GM12878 (cell line): Measurements from ENCODE around the gene COL27A1. TPM values are rescaled to one million over a fixed set of nuclear protein-coding genes. Genes with fewer than 3 reads are reported as not detected.

Experiments used
- ATAC-seq: fragments of 200-7000 bp; cut with Tn5 transposase; 3 replicates; pipeline ENCODE4 v1.9.1; 2020; ENCODE audit warnings: mild to moderate bottlenecking, moderate library complexity
- BruUV-seq: library from RNA; stranded (reverse); fragments of 400-500 nt; replicated peaks from 2 replicates; lab custom pipeline; 2021; lab: Mats Ljungman, UMichigan
- CTCF ChIA-PET: fragments of 300-600 bp; sonication (Branson Sonifier 250); formaldehyde crosslinking; extraction: SDS; loops from one replicate; lab custom pipeline; 2021; ENCODE audit warnings: inconsistent platforms; lab: Yijun Ruan, JAX
- POLR2A ChIA-PET: fragments of 350-600 bp; formaldehyde crosslinking; extraction: SDS; loops from one replicate; lab custom pipeline; 2021; ENCODE audit warnings: inconsistent platforms; lab: Charles Lee
- RAD21 ChIA-PET: fragments of 300-600 bp; sonication (Branson Sonifier 250); formaldehyde crosslinking; loops from one replicate; lab custom pipeline; 2023; ENCODE audit warnings: antibody characterized with exemption; ENCODE audit not compliant: unreplicated experiment; lab: Charles Lee
- SMC1A ChIA-PET: fragments of 300-600 bp; sonication (Branson Sonifier 250); formaldehyde crosslinking; loops from one replicate; lab custom pipeline; 2023; ENCODE audit not compliant: unreplicated experiment, uncharacterized antibody; lab: Charles Lee
- DNase-seq: peaks from one replicate; pipeline ENCODE4 v3.0.0-alpha.2; 2011; ENCODE audit warnings: low read depth, low spot score
- FAIRE-seq: peaks from 3 replicates; lab custom pipeline; 2011; peaks lifted over from hg19 to GRCh38; lab: Jason Lieb, UNC
- H2AFZ ChIP-seq: 2 replicates; pipeline ENCODE4 v1.6.0; 2011; ENCODE audit warnings: low read depth, low read length, control low read depth; ENCODE audit not compliant: control insufficient read depth
- H3K27ac ChIP-seq: 2 replicates; pipeline ENCODE4 v1.5.1; 2011; ENCODE audit warnings: control low read depth; ENCODE audit not compliant: control insufficient read depth, insufficient read depth
- H3K27me3 ChIP-seq, 2 experiments: replicated peaks in 1 of 2; 2 replicates each; pipeline versions ENCODE4 v1.6.0 to v1.6.1; 2011; ENCODE audit warnings: low read length in 1 of 2; ENCODE audit not compliant: control insufficient read depth in 2 of 2, insufficient read depth in 2 of 2
- H3K36me3 ChIP-seq, 2 experiments: 2 replicates each; pipeline ENCODE4 v1.5.1; 2011; ENCODE audit warnings: low read length in 1 of 2; ENCODE audit not compliant: control insufficient read depth in 2 of 2, insufficient read depth in 2 of 2
- H3K4me1 ChIP-seq: 2 replicates; pipeline ENCODE4 v1.6.1; 2011; ENCODE audit warnings: mild to moderate bottlenecking, low read length, moderate library complexity, mixed read lengths; ENCODE audit not compliant: control insufficient read depth, insufficient read depth
- H3K4me2 ChIP-seq: 2 replicates; pipeline ENCODE4 v1.6.0; 2011; ENCODE audit warnings: control low read depth; ENCODE audit not compliant: control insufficient read depth, insufficient read depth
- H3K4me3 ChIP-seq: fragments of 200-600 bp; sonication (generic); 2 replicates; pipeline ENCODE4 v1.5.1; 2016
- H3K79me2 ChIP-seq: 2 replicates; pipeline ENCODE4 v1.6.0; 2011; ENCODE audit warnings: low read length; ENCODE audit not compliant: control insufficient read depth, insufficient read depth
- H3K9ac ChIP-seq: 2 replicates; pipeline ENCODE4 v1.8.0; 2011; ENCODE audit warnings: low read length, control low read depth, mixed read lengths; ENCODE audit not compliant: control insufficient read depth, insufficient read depth
- H3K9me3 ChIP-seq: replicated peaks from 3 replicates; pipeline ENCODE4 v1.5.1; 2011; ENCODE audit warnings: mild to moderate bottlenecking, low read length; ENCODE audit not compliant: control insufficient read depth, insufficient read depth
- H4K20me1 ChIP-seq: 2 replicates; pipeline ENCODE4 v1.6.0; 2011; ENCODE audit not compliant: control insufficient read depth, insufficient read depth
- BCL3 ChIP-seq: IDR thresholded peaks from 2 replicates; pipeline ENCODE4 v1.6.1; 2011; ENCODE audit warnings: borderline replicate concordance, low read depth, mild to moderate bottlenecking, moderate library complexity, low read length; ENCODE audit not compliant: insufficient read depth, poor library complexity, severe bottlenecking
- BCLAF1 ChIP-seq: fragments of 450-650 bp; IDR thresholded peaks from 2 replicates; pipeline ENCODE4 v1.6.1; 2017; ENCODE audit warnings: antibody characterized with exemption, mild to moderate bottlenecking, moderate library complexity
- CEBPB ChIP-seq, 2 experiments: fragments of 150-350 bp in 1 of 2; IDR thresholded peaks; 2 replicates each; pipeline ENCODE4 v1.6.1; 2012 to 2014; ENCODE audit warnings: low read depth in 2 of 2, low read length in 2 of 2, borderline replicate concordance in 1 of 2, inconsistent platforms in 1 of 2
- GATAD2B ChIP-seq: fragments of 450-650 bp; conservative IDR thresholded peaks from 2 replicates; pipeline ENCODE4 v1.6.1; 2017; ENCODE audit warnings: low read depth, mild to moderate bottlenecking, moderate library complexity
- KAT2A ChIP-seq: conservative IDR thresholded peaks from 2 replicates; pipeline ENCODE4 v1.6.1; 2011; ENCODE audit warnings: low read depth, low read length; ENCODE audit not compliant: control insufficient read depth
- MTA2 ChIP-seq: fragments of 450-650 bp; IDR thresholded peaks from 2 replicates; pipeline ENCODE4 v1.6.1; 2016; ENCODE audit warnings: low read depth, mild to moderate bottlenecking, moderate library complexity
- MYB ChIP-seq: fragments of 150-350 bp; IDR thresholded peaks from 2 replicates; pipeline ENCODE4 v1.6.1; 2014; ENCODE audit warnings: mild to moderate bottlenecking, low read depth, low read length, borderline replicate concordance
- NFIC ChIP-seq: IDR thresholded peaks from 2 replicates; pipeline ENCODE4 v1.6.1; 2012; ENCODE audit warnings: low read depth, mild to moderate bottlenecking, inconsistent platforms, low read length, moderate library complexity
- NFYA ChIP-seq: IDR thresholded peaks from 2 replicates; pipeline ENCODE4 v1.6.1; 2011; ENCODE audit warnings: low read depth, mild to moderate bottlenecking, low read length, improper control_type of control experiment, borderline replicate concordance
- NRF1 ChIP-seq: conservative IDR thresholded peaks from 2 replicates; pipeline ENCODE4 v1.6.1; 2011; ENCODE audit warnings: mild to moderate bottlenecking, low read depth, low read length, improper control_type of control experiment
- RAD21 ChIP-seq: IDR thresholded peaks from 2 replicates; pipeline ENCODE4 v1.6.1; 2011; ENCODE audit warnings: mild to moderate bottlenecking, low read depth, low read length, moderate library complexity; ENCODE audit not compliant: insufficient read depth
- REST ChIP-seq: IDR thresholded peaks from 2 replicates; pipeline ENCODE4 v1.6.1; 2012; ENCODE audit warnings: mild to moderate bottlenecking, low read depth, low read length
- WGBS: methylation state at CpG from one replicate; pipeline ENCODE4 v1.1.6; 2016; ENCODE audit warnings: low lambda C conversion rate; ENCODE audit not compliant: insufficient replicate concordance, insufficient coverage; ENCODE audit errors: missing lambda C conversion rate; 5-methylcytosine and 5-hydroxymethylcytosine counted together
- in situ Hi-C: fragments of 300-500 bp; cut with MboI; formaldehyde crosslinking; loops from 9 replicates; pipeline ENCODE4 v1.14.3; 2018; ENCODE audit warnings: mixed read lengths
- intact Hi-C: fragments of 100-400 bp; cut with micrococcal nuclease; formaldehyde crosslinking; loops from one replicate; pipeline ENCODE4 v1.14.2; 2022; ENCODE audit not compliant: unreplicated experiment
- polyA plus RNA-seq, 11 experiments: library from polyadenylated mRNA; depleted of rRNA in 4 of 11; unstranded in 6 of 11; stranded (reverse) in 5 of 11; fragments of >200 nt; fragmentation: Nextera tagmentation in 4 of 11; fragmentation: Illumina TruSeq in 1 of 11; extraction: Ambion mirVana in 4 of 11; extraction: Trizol in 1 of 11; gene quantifications; 1 replicate in 1 of 11; 2 replicates in 10 of 11; pipeline versions ENCODE4 v1.2.1 to v1.2.3, GENCODE V29; 2011 to 2016; ENCODE audit warnings: inconsistent platforms in 2 of 11, missing spikeins in 2 of 11, low read depth in 1 of 11
- total RNA-seq, 4 experiments: library from RNA; depleted of rRNA in 3 of 4; stranded (reverse); fragments of >200 nt in 3 of 4; fragmentation: Illumina TruSeq in 1 of 4; extraction: Trizol in 1 of 4; gene quantifications; 2 replicates each; pipeline versions ENCODE4 v1.2.1 to v1.2.3, GENCODE V29; 2013 to 2021

COL27A1 gene
- total and polyA plus RNA-seq, 10 of the 15 experiments (the other 5 are each of a cell fraction or from before 2014, with no cell fraction given) = 0.10 TPM; not detected in 9

GRCh38 chr9:114310471-114311450, 155.4 kb downstream of the COL27A1 start:
- TF ChIP-seq NFIC (no peak), MTA2 (no peak), NFYA (no peak), GATAD2B (no peak), BCL3 (no peak), BCLAF1 (no peak), CEBPB (IDR thresholded peaks at IDR 0.05; ENCODE audit: borderline replicate concordance in 1 of 2, low read depth in 2 of 2, low read length in 2 of 2) (no peak), NRF1 (no peak), RAD21 (no peak), KAT2A (no peak), REST (no peak), MYB (no peak)
- TF ChIP-seq, all 136 proteins: peak for 0
- Histone ChIP-seq H3K27me3 (no peaks in the 10 kb centered on the region; a peak in 1 of 4 replicates), H4K20me1 (no peaks in the 10 kb centered on the region), H3K4me3 (no peak overlapping the region), H3K27ac (no peak overlapping the region), H3K4me2 (no peak overlapping the region), H3K79me2 (no peaks in the 10 kb centered on the region), H2AFZ (no peak overlapping the region), H3K9ac (no peak overlapping the region), H3K4me1 (no peaks in the 10 kb centered on the region), H3K9me3 (no peaks in the 10 kb centered on the region), H3K36me3 (no peaks in the 10 kb centered on the region)
- BruUV-seq = no TSS peak
- in situ Hi-C loops = no loop called here
- RAD21 ChIA-PET = no interaction called here
- POLR2A ChIA-PET = no interaction called here
- CTCF ChIA-PET = interaction anchor here (0.6 to 1.5 kb wide), 3 partner anchors 204 to 719 kb away, joined by 3 to 5 read pairs (median 3); no protein-coding TSS in a partner anchor
- ATAC-seq (no peak), DNase-seq (no peak), FAIRE-seq (no peak)
- intact Hi-C loops = no loop called here
- WGBS = 38% methylated on average over 22 of the region's 22 CpGs
- SMC1A ChIA-PET = no interaction called here
